Activated T-cell treated with anti-CD3 and anti-CD28 coated beads for 4 hours (primary cell): ENCODE data around the gene IRF2BP2.
A peak's percentile ranks its signal among the peaks of the same experiment; 100 is the strongest.

ENCODE experiments used
- DNase-seq: peaks from one replicate; pipeline ENCODE4 v3.0.0-alpha.2; 2020

The IRF2BP2 gene

GRCh38 chr1:234612352-234613127, 2.6 kb upstream of the IRF2BP2 start:
- DNase-seq: peak; percentile 58

DNA sequence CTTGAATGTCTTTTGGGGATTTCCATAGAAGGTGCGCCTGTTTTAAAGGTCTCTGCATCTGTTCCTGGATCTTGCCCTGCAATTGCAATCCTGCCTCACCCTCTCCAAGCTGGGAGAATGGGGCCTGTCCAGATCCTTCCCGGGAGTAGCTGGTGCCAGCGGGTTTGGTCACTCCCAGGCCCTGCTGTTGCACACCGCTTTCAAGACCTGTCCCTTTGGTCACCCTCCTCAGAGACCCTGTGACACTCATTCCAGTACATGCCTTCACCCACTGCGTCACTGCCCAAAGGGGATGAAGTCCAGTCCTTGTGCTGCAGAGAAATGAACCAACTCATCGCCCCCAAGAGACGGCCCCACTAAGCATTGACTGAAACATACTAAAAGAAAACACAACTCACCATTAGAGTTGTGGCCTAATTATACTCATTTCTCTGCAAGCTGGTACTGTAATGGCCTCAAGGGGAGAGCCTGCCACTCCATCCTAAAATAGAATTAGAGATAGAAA, 1.9 kb upstream of the IRF2BP2 start:
- no peak for DNase-seq

DNA sequence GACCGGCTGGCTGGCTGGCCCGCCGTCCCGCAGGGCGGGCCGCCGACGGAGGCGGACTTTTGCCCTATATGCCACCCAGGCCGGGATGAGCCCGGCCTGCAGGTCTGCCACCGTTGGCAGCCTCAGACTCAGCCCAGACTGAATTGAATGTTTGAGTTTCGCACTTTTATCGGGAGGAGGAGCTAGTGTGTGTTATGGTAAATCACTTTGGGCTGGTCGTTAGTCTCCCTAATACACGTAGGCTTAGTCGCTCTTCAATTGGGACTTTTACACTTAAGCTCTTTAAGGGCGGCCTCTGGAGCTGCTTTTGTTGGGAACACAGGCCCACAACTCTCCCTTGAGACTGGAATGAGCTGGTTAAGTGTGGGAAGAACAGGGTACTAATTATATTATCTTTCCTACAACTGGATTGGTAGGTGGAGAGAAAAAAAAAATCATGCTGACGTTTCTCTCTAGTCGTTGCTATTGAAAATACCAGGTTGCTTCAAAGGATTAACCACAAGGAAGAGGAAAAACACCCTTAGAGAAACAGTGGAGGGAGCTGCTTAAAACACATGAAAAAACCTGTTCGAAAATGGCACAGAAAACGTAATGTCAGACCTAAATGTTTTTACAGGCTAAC, 1.4 kb upstream of the IRF2BP2 start:
- DNase-seq: peak; percentile 52

DNA sequence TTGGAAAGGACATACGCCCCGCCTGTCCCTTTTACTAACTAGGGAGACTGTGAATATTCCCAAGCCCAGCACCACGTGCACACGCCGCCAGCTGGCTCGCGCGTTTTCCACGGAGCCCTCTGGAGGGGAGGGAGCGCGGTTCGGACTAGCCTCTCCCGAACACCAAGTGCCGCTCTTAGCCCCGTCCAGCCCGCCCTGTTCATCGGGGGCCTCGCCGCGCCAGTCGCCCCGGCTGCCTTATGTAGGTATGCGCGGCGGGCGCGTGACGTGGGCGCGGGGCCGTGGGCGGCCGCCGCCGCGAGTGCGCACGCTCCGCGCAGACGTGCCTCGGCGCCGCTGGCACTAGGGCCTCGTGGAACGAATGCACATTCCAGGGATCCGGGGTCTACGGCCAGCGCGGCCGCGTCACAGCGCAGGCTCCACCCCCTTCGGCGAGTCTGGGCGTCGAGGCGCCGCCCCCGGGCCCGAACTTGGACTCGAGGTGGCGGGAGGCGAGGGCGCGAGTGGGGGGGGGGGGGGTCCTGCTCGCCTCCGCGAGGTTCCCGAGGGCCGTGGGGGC, 767 bp upstream of the IRF2BP2 start:
- DNase-seq: peak; percentile 83

DNA sequence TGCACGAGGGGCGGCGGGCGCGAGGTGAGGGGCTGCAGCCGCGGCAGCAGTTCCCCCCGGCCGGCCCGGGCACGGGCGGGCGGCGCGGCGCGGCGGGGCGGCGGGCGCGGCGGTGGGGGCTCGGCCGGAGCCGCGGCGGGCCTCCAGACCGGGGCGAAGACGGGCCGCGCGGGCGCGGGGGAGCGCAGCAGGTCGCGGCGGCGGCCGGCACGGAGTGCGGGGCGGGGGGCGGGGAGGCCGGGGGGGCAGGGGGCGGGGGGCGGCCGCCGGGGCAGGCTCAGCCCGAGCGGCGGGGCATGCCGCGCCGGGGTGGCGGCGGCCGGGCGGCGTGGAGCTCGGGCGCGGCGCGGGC, 311 bp downstream of the IRF2BP2 start:
- DNase-seq: no peak

GRCh38 chr1:234608911-234609690, 877 bp downstream of the IRF2BP2 start:
- DNase-seq: no peak

DNA sequence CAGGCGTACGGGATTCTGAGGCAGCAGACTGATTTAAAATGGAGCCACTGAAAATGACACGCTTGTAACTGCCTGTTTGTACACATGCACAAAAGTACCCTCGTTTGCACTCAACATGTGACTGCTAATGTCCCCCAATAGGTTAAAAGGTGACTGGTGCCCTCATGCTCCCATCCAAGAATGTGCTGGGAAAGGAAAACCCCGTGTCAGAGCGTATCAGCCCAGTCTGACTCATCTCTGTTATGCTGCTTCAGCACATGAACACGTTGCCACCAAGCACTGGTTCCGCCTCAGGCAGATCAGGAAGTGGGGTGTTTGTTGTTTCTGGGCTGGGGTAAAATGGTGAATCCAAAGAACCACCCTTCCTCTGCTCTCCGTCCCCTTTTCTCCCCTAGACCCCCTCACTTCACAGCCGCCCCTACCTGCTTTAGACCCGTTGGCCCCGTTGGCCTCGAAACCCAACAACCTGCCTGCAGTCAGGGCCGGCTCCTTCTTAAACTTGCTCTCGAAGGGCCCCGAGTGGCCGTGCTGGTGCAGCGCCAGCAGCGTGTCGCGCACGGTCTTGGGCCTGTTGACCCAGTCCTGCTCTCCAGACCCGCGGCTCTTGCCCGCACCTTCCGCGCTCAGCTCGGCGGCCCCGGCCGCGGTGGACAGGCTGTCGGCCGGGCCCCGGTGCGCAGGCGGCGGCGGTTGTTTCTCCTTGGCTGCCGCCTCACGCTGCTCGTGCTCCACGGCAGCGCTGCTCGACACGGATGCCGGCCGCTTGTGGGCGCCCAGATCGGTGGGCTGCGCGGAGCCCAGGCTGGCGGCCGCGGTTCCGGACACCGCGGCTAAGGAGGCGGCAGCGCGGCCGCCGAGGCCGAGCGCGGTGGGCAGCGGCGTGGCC, 1.7 kb downstream of the IRF2BP2 start:
- DNase-seq: peak; percentile 71

- DNase-seq: no peak
Measured at GRCh38 chr1:234607109-234608024, 2.6 kb downstream of the IRF2BP2 start.

- no peak for DNase-seq
Measured at GRCh38 chr1:234606784-234607108, 3.2 kb downstream of the IRF2BP2 start.

GRCh38 chr1:234605983-234606783, 3.8 kb downstream of the IRF2BP2 start:
- no peak for DNase-seq

- no peak for DNase-seq
Measured at GRCh38 chr1:234605399-234605982, 4.5 kb downstream of the IRF2BP2 start.

- DNase-seq: no peak
Measured at GRCh38 chr1:234604495-234605398, 5.2 kb downstream of the IRF2BP2 start.

DNA sequence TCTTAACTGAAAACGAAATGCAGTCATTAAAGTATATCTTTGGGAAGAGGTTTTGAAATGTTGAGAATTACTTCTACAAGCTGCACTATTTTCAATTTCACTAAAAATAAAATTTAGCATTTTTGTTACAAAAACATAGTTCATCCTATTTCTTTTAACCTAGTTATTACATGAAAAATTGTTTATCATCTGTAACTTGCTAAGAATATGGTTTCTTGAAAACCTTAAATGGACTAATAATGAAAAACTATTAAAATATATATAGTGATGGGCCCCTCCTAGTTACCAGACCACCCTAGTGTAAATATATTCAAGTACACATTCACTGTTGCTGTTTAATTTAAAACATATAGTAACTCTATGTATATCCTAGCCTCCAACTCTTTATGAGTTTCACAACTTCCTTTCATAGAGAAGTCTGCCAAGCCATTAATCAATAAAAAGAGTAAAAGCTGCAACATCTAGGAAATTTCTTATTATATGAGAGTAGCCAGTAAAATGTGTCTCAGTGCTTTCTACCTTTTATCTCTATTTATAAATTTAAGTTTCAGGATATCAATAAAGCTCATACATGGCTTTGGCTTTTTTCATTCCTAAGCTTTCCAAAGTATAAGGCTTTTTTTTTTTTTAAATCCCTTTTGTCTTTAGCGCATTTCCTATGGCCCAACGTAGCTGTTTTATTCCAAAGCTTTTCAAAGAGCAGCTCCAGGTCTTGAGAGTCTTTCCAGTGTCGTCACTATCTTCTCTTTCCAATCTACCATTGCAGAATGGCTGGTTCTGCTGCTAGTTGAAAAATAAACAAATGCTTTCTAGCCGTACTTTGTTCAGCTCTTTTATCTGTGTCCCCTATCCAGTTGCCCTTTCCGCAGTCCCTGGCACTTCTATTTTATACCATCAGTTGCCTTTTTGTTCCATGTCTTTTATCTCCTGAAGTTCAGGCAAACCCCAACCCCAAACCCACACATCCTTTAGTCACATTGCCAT, 6.5 kb downstream of the IRF2BP2 start:
- DNase-seq: no peak

DNA sequence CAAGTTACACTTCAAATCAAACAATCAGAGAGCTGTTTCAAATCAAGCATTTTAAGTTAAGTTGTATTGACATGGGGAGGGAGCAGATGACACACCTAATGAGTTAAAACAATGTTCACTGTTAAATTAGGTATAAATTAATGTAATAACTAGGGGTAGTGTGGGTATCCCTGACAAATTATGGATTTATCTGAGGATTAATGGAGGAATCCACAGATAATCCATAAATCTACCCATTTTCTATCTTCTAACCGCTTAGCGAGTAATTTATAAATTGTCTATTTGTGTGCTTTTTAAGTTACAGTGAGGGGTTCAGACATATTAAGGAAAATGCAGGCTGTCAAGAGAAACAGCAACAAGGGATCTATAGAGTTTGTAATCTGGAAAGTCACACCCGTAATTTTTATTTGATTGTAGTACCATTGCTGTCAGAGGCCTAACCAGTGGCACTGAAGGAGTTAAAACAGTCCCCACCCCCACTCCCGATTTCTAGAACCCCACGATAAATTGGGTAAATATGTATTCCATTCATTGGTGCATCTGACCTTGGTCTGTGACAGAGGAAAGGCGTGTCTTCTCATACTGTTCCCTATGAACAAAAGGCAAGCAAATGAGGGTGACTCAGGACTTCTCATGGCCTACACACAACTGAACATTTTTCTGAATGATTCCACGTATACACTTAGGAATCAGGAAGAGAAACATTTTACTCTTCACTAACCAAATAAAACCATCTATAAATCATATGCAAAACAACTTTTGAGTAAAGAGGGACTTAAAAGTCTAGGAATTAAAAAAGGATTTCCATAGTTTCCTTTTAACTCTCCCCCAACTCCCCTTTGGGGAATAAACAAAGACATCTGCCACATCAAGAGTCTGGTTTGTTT, 7.4 kb downstream of the IRF2BP2 start:
- DNase-seq: no peak

GRCh38 chr1:234601301-234602017, 8.5 kb downstream of the IRF2BP2 start:
- DNase-seq: no peak
